ENCODE data around the gene NTM.

The NTM gene

DNA sequence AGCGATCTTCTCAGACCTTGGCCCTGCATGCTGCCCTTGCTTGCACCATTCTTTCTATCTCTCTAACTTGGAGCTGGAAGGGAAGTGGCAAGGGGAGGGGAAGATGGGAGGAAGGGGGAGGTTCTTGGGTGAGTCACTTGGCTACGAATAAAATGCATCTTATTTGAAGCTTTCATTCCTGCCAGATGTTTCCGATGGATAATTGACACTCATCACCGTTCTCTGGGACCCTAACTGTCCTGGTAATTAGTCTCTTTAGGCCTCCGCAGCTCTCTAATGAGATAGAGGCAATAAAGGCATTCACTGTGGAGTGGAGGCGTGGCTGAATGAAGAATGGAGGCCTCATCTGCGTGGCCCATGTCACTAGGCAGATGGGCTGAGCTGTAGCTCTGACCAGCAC is 960.1 kb downstream of the NTM start:
- no peaks in the 10 kb centered on the region for H3K36me3 ChIP-seq (ENCODE audit: insufficient read depth, low read length)
- H3K4me3 ChIP-seq: no peak overlapping the region
- no peaks in the 10 kb centered on the region for H3K9me3 ChIP-seq (ENCODE audit: low read depth, low read length)
- no peak overlapping the region for H3K27ac ChIP-seq
- no peak for TF ChIP-seq FOXP2 (optimal IDR thresholded peaks at IDR 0.05; ENCODE audit: control extremely low read depth, extremely low read length, insufficient read depth)
- no peak overlapping the region for H3K9ac ChIP-seq (ENCODE audit: insufficient read length)
- DNase-seq (ENCODE audit: low read depth, low spot score): no peak

DNA sequence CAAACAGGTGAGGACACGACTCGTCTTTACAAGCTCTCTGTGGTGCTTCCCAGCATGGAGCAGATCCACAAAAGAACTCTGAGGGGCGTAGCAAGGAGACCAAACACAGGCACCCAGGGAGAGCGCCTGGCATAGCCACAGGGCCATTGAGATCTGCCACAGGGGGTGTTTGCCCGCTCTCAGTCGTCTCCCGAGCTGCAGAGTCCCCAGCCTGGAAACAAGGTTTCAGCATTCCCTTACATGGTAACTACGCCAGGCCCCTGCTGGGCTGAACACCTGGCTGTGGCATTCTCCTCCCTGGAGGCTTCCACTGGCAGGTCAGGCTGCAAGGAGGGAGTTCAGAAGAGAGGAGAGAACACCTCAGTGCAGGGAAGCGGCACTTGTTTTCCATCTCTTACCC is 962.1 kb downstream of the NTM start:
- TF ChIP-seq POLR2AphosphoS5 (IDR thresholded peaks at IDR 0.05; ENCODE audit: borderline replicate concordance, low read depth, low read length) (no peak), EZH2 (IDR thresholded peaks at IDR 0.05) (no peak)
- H3K36me3 ChIP-seq (ENCODE audit: insufficient read depth, low read length): no peaks in the 10 kb centered on the region
- H3K9me3 ChIP-seq (ENCODE audit: low read depth, low read length): no peaks in the 10 kb centered on the region
- H3K4me3 ChIP-seq: no peak overlapping the region
- H3K27ac ChIP-seq: no peak overlapping the region
- H3K9ac ChIP-seq (ENCODE audit: insufficient read length): no peak overlapping the region
- no peak for DNase-seq (ENCODE audit: low read depth, low spot score)

DNA sequence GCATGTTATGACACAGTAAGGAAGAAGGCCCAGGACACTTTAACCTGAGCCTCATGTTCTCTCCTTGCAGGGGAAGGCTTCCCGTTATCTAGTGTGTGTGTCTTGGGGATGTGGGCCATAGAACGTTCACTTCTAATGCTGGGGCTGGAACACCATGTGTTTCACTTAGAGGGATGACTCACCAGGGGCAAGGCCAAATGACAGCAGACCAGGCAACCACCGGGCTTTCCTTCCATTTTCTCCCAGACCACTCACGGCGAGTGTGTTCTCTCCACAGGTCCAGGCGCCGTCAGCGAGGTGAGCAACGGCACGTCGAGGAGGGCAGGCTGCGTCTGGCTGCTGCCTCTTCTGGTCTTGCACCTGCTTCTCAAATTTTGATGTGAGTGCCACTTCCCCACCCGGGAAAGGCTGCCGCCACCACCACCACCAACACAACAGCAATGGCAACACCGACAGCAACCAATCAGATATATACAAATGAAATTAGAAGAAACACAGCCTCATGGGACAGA is 964.4 kb downstream of the NTM start:
- no peak overlapping the region for H3K27ac ChIP-seq
- no peak overlapping the region for H3K4me3 ChIP-seq

DNA sequence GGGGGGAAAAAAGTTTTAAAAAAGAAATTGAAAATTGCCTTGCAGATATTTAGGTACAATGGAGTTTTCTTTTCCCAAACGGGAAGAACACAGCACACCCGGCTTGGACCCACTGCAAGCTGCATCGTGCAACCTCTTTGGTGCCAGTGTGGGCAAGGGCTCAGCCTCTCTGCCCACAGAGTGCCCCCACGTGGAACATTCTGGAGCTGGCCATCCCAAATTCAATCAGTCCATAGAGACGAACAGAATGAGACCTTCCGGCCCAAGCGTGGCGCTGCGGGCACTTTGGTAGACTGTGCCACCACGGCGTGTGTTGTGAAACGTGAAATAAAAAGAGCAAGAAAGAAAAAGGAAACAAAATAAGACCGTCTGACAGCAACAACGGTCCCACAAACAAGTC is 964.9 kb downstream of the NTM start:
- no peak for TF ChIP-seq FOXP2 (optimal IDR thresholded peaks at IDR 0.05; ENCODE audit: control extremely low read depth, extremely low read length, insufficient read depth)
- TF ChIP-seq EZH2 (IDR thresholded peaks at IDR 0.05): no peak
- no peak for TF ChIP-seq POLR2AphosphoS5 (IDR thresholded peaks at IDR 0.05; ENCODE audit: borderline replicate concordance, low read depth, low read length)

More for the DNA sequence above, 964.4 kb downstream of the NTM start:
- H3K9ac ChIP-seq (ENCODE audit: insufficient read length): no peak overlapping the region
- no peaks in the 10 kb centered on the region for H3K9me3 ChIP-seq (ENCODE audit: low read depth, low read length)
- H3K36me3 ChIP-seq (ENCODE audit: insufficient read depth, low read length): no peaks in the 10 kb centered on the region
- no peak for DNase-seq (ENCODE audit: low read depth, low spot score)
- TF ChIP-seq EZH2 (IDR thresholded peaks at IDR 0.05): no peak
- no peak for TF ChIP-seq POLR2AphosphoS5 (IDR thresholded peaks at IDR 0.05; ENCODE audit: borderline replicate concordance, low read depth, low read length)
- TF ChIP-seq FOXP2 (optimal IDR thresholded peaks at IDR 0.05; ENCODE audit: control extremely low read depth, extremely low read length, insufficient read depth): no peak

DNA sequence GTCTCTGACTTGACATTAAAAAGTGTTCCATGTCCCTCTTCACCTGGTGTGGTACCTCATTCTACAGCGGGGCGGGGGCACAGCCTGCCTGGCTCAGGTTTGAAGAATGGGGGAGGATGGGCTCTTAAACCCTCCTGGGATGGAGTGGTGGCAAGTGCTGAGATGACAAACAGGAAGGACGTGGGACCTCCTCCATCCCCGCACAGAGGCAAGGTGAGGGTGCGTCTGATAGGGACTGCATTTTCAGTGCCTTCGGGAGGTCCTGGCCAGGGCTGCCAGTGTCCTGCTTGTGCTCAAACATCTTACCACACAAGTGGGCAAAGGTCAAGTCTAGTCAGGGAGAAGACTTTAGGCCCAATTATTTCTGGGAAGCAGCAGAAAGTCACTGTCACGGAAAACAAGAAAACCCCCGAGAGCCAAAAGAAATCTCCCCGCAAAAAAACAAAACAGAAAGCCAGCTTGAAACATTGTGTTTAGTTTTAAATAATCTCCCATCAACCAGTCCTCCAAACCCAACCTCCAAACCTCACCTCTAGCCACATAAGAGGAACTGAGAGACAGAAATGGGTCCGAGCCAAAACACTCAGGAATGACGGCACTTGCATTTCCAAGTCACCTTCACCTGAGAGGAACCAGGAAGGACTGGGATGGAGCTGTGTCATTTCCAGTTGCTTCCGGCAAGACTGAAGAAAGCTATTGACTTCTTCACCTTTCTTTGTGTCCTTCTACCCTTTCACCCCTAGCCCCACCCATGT is 966.5 kb downstream of the NTM start:
- H3K36me3 ChIP-seq (ENCODE audit: insufficient read depth, low read length): no peaks in the 10 kb centered on the region
- no peak for DNase-seq (ENCODE audit: low read depth, low spot score)
- no peak for TF ChIP-seq FOXP2 (optimal IDR thresholded peaks at IDR 0.05; ENCODE audit: control extremely low read depth, extremely low read length, insufficient read depth)
- no peak for TF ChIP-seq EZH2 (IDR thresholded peaks at IDR 0.05)
- no peak for TF ChIP-seq POLR2AphosphoS5 (IDR thresholded peaks at IDR 0.05; ENCODE audit: borderline replicate concordance, low read depth, low read length)
- no peaks in the 10 kb centered on the region for H3K9me3 ChIP-seq (ENCODE audit: low read depth, low read length)
- H3K4me3 ChIP-seq: no peak overlapping the region
- H3K27ac ChIP-seq: no peak overlapping the region
- no peak overlapping the region for H3K9ac ChIP-seq (ENCODE audit: insufficient read length)

More for the DNA sequence above, 964.9 kb downstream of the NTM start:
- H3K4me3 ChIP-seq: no peak overlapping the region
- no peak overlapping the region for H3K9ac ChIP-seq (ENCODE audit: insufficient read length)
- H3K9me3 ChIP-seq (ENCODE audit: low read depth, low read length): no peaks in the 10 kb centered on the region
- no peak overlapping the region for H3K27ac ChIP-seq
- DNase-seq (ENCODE audit: low read depth, low spot score): no peak
- H3K36me3 ChIP-seq (ENCODE audit: insufficient read depth, low read length): no peaks in the 10 kb centered on the region

DNA sequence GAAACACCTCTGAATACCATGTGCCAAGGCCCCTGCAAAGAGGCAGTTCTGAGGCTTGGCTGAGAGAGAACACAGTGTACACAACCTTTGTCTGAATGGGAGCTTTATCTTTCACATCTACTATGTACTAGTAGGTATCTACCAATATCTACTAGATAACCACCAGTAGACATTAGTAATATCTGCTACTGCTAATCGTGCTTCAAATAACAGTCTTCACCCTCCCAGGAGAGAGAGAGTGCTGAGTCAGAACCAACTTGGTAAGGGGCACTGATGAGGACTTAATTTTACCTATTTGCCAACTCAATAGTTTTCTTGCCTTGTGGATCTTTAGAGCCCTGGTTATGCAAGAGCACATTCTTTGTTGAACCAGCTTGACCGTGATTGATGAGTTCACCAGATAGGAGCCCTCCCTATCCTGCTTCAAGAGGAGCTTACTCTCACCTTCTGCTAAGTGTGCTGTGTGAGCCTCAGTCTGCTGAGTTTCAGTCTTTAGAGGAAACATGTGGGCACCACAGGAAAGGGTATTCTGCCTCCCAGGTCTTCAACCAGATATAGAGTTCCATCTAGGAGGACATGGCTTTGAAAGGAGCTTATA is 967.5 kb downstream of the NTM start:
- H3K4me3 ChIP-seq: no peak overlapping the region
- no peak for DNase-seq (ENCODE audit: low read depth, low spot score)

DNA sequence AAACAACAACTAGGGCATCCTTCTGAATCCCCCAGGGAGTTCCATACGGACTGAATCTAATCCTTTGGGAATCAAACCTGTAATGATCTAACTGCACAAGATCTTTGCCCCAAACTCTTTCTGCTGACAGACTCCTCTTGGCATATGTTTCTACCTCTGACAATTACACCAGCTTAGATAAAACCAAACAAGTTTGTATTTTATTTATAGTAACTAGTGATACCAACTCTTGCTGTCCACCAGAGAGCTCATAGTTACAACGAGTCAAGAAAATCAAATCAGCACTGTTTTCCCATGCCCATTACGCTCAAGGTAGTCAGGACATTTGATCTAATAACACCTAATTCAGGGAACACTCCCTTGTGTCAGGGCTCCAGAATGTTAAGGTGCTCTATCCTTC is 972.0 kb downstream of the NTM start:
- H3K36me3 ChIP-seq (ENCODE audit: insufficient read depth, low read length): no peaks in the 10 kb centered on the region
- H3K4me3 ChIP-seq: no peak overlapping the region
- TF ChIP-seq EZH2 (IDR thresholded peaks at IDR 0.05) (no peak), FOXP2 (optimal IDR thresholded peaks at IDR 0.05; ENCODE audit: control extremely low read depth, extremely low read length, insufficient read depth) (no peak), POLR2AphosphoS5 (IDR thresholded peaks at IDR 0.05; ENCODE audit: borderline replicate concordance, low read depth, low read length) (no peak)
- H3K9ac ChIP-seq (ENCODE audit: insufficient read length): no peak overlapping the region
- no peak for DNase-seq (ENCODE audit: low read depth, low spot score)
- no peak overlapping the region for H3K27ac ChIP-seq
- H3K9me3 ChIP-seq (ENCODE audit: low read depth, low read length): no peaks in the 10 kb centered on the region

More for the DNA sequence above, 967.5 kb downstream of the NTM start:
- TF ChIP-seq FOXP2 (optimal IDR thresholded peaks at IDR 0.05; ENCODE audit: control extremely low read depth, extremely low read length, insufficient read depth) (no peak), POLR2AphosphoS5 (IDR thresholded peaks at IDR 0.05; ENCODE audit: borderline replicate concordance, low read depth, low read length) (no peak), EZH2 (IDR thresholded peaks at IDR 0.05) (no peak)
- no peaks in the 10 kb centered on the region for H3K36me3 ChIP-seq (ENCODE audit: insufficient read depth, low read length)
- H3K27ac ChIP-seq: no peak overlapping the region
- no peaks in the 10 kb centered on the region for H3K9me3 ChIP-seq (ENCODE audit: low read depth, low read length)
- H3K9ac ChIP-seq (ENCODE audit: insufficient read length): no peak overlapping the region

DNA sequence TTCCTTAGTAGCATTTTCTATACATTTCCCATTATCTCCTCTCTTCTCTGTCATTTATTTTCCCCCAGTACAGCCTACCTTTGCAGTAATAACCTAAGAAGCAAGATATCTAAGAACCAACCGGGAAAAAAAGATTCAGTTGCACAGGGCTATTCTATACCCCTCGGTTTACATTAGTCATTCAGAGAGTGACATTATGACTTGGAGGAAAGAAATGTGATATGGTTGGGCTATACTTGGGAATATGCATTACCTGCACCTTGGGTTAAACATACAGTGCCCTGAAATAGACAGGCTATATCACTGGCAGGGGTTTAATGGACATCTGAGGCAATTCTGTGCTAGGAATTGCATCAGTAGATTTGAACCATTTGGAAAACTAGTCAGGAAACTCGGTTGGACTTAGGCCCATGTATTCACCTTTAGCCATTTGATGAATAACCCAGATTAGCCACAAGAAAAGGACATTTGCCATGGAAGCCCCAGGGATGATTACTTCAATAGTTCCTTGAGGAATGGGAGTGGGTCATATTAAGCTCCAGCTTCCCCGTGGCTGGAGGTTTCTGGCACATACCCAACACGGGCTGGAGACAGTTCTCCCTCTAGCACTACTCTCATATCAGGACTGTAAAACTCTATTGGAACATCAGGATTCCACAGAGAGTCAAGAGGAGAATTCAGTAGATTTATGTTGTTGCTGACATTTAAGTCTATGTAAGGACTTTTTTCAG is 973.2 kb downstream of the NTM start:
- TF ChIP-seq POLR2AphosphoS5 (IDR thresholded peaks at IDR 0.05; ENCODE audit: borderline replicate concordance, low read depth, low read length) (no peak), EZH2 (IDR thresholded peaks at IDR 0.05) (no peak), FOXP2 (optimal IDR thresholded peaks at IDR 0.05; ENCODE audit: control extremely low read depth, extremely low read length, insufficient read depth) (no peak)
- H3K9ac ChIP-seq (ENCODE audit: insufficient read length): no peak overlapping the region
- H3K36me3 ChIP-seq (ENCODE audit: insufficient read depth, low read length): no peaks in the 10 kb centered on the region
- H3K4me3 ChIP-seq: no peak overlapping the region
- no peaks in the 10 kb centered on the region for H3K9me3 ChIP-seq (ENCODE audit: low read depth, low read length)
- DNase-seq (ENCODE audit: low read depth, low spot score): no peak
- H3K27ac ChIP-seq: no peak overlapping the region
